Testis (tissue), 2 donors: ENCODE data around the gene CERK.

Experiments used
- POLR2A ChIP-seq: fragments of 450-650 bp; IDR thresholded peaks from one replicate; pipeline ENCODE4 v1.6.1; 2017; ENCODE audit warnings: antibody characterized with exemption, mild to moderate bottlenecking, moderate library complexity
- TF ChIP-seq, protein P1 (sequence below), 3 experiments: fragments of 450-650 bp in 2 of 3; fragments of 200-600 bp in 1 of 3; sonication (generic) in 1 of 3; IDR thresholded peaks; one replicate each; pipeline ENCODE4 v1.5.1; 2016 to 2019; ENCODE audit warnings: antibody characterized with exemption in 3 of 3, mild to moderate bottlenecking in 2 of 3, moderate library complexity in 1 of 3

- TF ChIP-seq POLR2A: no peak
- TF ChIP-seq, protein P1, sequence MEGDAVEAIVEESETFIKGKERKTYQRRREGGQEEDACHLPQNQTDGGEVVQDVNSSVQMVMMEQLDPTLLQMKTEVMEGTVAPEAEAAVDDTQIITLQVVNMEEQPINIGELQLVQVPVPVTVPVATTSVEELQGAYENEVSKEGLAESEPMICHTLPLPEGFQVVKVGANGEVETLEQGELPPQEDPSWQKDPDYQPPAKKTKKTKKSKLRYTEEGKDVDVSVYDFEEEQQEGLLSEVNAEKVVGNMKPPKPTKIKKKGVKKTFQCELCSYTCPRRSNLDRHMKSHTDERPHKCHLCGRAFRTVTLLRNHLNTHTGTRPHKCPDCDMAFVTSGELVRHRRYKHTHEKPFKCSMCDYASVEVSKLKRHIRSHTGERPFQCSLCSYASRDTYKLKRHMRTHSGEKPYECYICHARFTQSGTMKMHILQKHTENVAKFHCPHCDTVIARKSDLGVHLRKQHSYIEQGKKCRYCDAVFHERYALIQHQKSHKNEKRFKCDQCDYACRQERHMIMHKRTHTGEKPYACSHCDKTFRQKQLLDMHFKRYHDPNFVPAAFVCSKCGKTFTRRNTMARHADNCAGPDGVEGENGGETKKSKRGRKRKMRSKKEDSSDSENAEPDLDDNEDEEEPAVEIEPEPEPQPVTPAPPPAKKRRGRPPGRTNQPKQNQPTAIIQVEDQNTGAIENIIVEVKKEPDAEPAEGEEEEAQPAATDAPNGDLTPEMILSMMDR (IDR thresholded peaks at IDR 0.05): no peak
Observed at GRCh38 chr22:46742576-46743221, 4.6 kb upstream of the CERK start.
